ENCODE measurements around the gene TRIM15. TPM values are rescaled to one million over a fixed set of nuclear protein-coding genes. Genes with fewer than 3 reads are reported as not detected.
"Not testable (repeated sequence)": the region's sequence is repeated elsewhere in the genome, so short reads cannot be mapped to it uniquely, and the experiment has no call there.

The TRIM15 gene
- total and polyA plus RNA-seq, 12 donors, result not detected

DNA sequence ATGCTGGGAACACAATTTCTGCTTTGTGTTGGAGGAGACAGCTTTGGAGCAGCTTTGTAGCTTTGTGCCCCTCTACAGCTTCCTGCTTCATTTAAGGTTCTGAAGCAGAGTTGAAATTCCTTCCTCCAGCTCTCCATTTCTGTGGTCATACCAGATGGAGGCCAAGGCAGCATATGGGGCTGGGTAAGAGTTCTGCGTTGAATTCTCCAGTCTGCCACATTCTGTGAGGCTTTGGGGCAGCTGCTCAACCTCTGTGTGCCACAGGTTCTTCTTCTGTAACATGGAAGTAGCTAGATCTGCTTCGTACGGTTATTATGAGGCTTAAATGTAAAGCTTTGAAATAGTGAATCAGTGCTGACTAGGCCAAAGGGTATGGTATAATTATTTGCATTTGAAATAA lies 52.8 kb downstream of the TRIM15 start:
- TF ChIP-seq CTCF (IDR thresholded peaks at IDR 0.05), result no peak
- TF ChIP-seq POLR2A (IDR thresholded peaks at IDR 0.05), result no peak
- no peak for DNase-seq
- no peaks in the 10 kb centered on the region for H3K9me3 ChIP-seq (replicated peaks in 1 of 3)
- no peak overlapping the region for H3K4me3 ChIP-seq
- no peaks in the 10 kb centered on the region for H3K27me3 ChIP-seq
- intact Hi-C loops (cut with DNase I), result no loop called here
- no peaks in the 10 kb centered on the region for H3K36me3 ChIP-seq (replicated peaks in 1 of 2)
- H3K27ac ChIP-seq, result no peak overlapping the region
- peaks cover 14% of the 10 kb centered on the region in 2 donors for H3K4me1 ChIP-seq (replicated peaks in 1 of 2)
- 77 to 87% (median 82%) methylated on average over 3 of the region's 3 CpGs for WGBS, 4 donors

- intact Hi-C loops (cut with DNase I), result no loop called here
- H3K9me3 ChIP-seq (replicated peaks in 1 of 3), result no peaks in the 10 kb centered on the region
- H3K27me3 ChIP-seq, result no peaks in the 10 kb centered on the region
- peak in 6 of 7 donors; percentile 46 to 78 (median 57) for DNase-seq
- H3K27ac ChIP-seq, result no peak overlapping the region
- TF ChIP-seq POLR2A (IDR thresholded peaks at IDR 0.05), result no peak
- peak; percentile 64 to 82 (median 74) for TF ChIP-seq CTCF (IDR thresholded peaks at IDR 0.05)
- H3K4me3 ChIP-seq, result no peak overlapping the region
- no peaks in the 10 kb centered on the region for H3K36me3 ChIP-seq (replicated peaks in 1 of 2)
- no peaks in the 10 kb centered on the region for H3K4me1 ChIP-seq (replicated peaks in 1 of 2)
- 0% methylated on average over 1 of the region's 1 CpG for WGBS, 4 donors
Observed at GRCh38 chr6:30219244-30219643, 55.9 kb downstream of the TRIM15 start.

GRCh38 chr6:30221395-30221794 lies 58.0 kb downstream of the TRIM15 start:
- H3K9me3 ChIP-seq (replicated peaks in 1 of 3); H3K4me3 ChIP-seq; H3K27me3 ChIP-seq; H3K4me1 ChIP-seq (replicated peaks in 1 of 2); H3K27ac ChIP-seq; H3K36me3 ChIP-seq (replicated peaks in 1 of 2); DNase-seq: not testable (repeated sequence)
- intact Hi-C loops (cut with DNase I), result loop anchor here in 1 of 2 donors (10.0 kb wide), 1 partner anchor 173 kb away; no protein-coding TSS in a partner anchor
- 77 to 84% (median 82%) methylated on average over 6 of the region's 6 CpGs for WGBS, 4 donors

GRCh38 chr6:30221956-30222355 lies 58.6 kb downstream of the TRIM15 start:
- 92 to 100% (median 97%) methylated on average over 6 to 23 of the region's 23 CpGs for WGBS, 4 donors
- not testable (repeated sequence) for H3K4me3 ChIP-seq; DNase-seq; H3K27ac ChIP-seq; H3K4me1 ChIP-seq (replicated peaks in 1 of 2); H3K27me3 ChIP-seq; H3K9me3 ChIP-seq (replicated peaks in 1 of 3); H3K36me3 ChIP-seq (replicated peaks in 1 of 2)
- intact Hi-C loops (cut with DNase I), result loop anchor here in 1 of 2 donors (10.0 kb wide), 1 partner anchor 173 kb away; no protein-coding TSS in a partner anchor

Small RNAs within 50 kb of the gene (small RNA-seq; reads per million reads assigned to genes)
- 0 reads per million in 2 donors for gene RF00554

Other genes starting within 250 kb of the TRIM15 start
- gene HLA-A, start 221.0 kb upstream of the TRIM15 start, total RNA-seq, result 1,000 to 10,000 TPM in 7 of 9 donors, 100 to 1,000 TPM in 2; 338 to 2,952 (median 1,253) TPM
- 1,000 to 10,000 TPM in 2 of 3 donors, 100 to 1,000 TPM in 1; 341 to 1,363 (median 1,237) TPM for gene HLA-A, start 221.0 kb upstream of the TRIM15 start, polyA plus RNA-seq
- 10 to 100 TPM in 8 of 9 donors, 1 to 10 TPM in 1; 6.8 to 75.1 (median 32.7) TPM for gene POLR1H, start 102.3 kb upstream of the TRIM15 start, total RNA-seq
- 10 to 100 TPM; 24.7 to 53.8 (median 29.2) TPM for gene POLR1H, start 102.3 kb upstream of the TRIM15 start, polyA plus RNA-seq
- gene PPP1R11, start 96.3 kb upstream of the TRIM15 start, total RNA-seq, result 10 to 100 TPM; 31.2 to 70.7 (median 50.7) TPM
- gene PPP1R11, start 96.3 kb upstream of the TRIM15 start, polyA plus RNA-seq, result 10 to 100 TPM; 34.7 to 97.7 (median 43.4) TPM
- gene RNF39, start 87.8 kb upstream of the TRIM15 start, total RNA-seq, result 1 to 10 TPM in 3 of 9 donors, under 1 TPM in 3, not detected in 3; 0.11 to 1.7 (median 0.96) TPM
- under 1 TPM; 0.17 to 0.51 (median 0.48) TPM for gene RNF39, start 87.8 kb upstream of the TRIM15 start, polyA plus RNA-seq
- gene TRIM31, start 50.5 kb upstream of the TRIM15 start, total RNA-seq, result under 1 TPM in 2 of 9 donors, not detected in 7; 0.19 TPM
- under 1 TPM in 2 of 3 donors, not detected in 1; 0.13 to 0.80 TPM for gene TRIM31, start 50.5 kb upstream of the TRIM15 start, polyA plus RNA-seq
- under 1 TPM in 1 of 9 donors, not detected in 8; 0.11 TPM for gene TRIM40, start 27.4 kb upstream of the TRIM15 start, total RNA-seq
- under 1 TPM in 1 of 3 donors, not detected in 2; 0.16 TPM for gene TRIM40, start 27.4 kb upstream of the TRIM15 start, polyA plus RNA-seq
- under 1 TPM in 1 of 9 donors, not detected in 8; 0.67 TPM for gene TRIM10, start 2.3 kb upstream of the TRIM15 start, total RNA-seq
- not detected for gene TRIM10, start 2.3 kb upstream of the TRIM15 start, polyA plus RNA-seq
- gene TRIM26, start 49.9 kb downstream of the TRIM15 start, total RNA-seq, result 10 to 100 TPM; 18.4 to 49.6 (median 40.5) TPM
- 10 to 100 TPM; 25.8 to 37.3 (median 34.8) TPM for gene TRIM26, start 49.9 kb downstream of the TRIM15 start, polyA plus RNA-seq
- 10 to 100 TPM in 7 of 9 donors, 1 to 10 TPM in 2; 8.1 to 24.3 (median 14.1) TPM for gene TRIM39, start 163.4 kb downstream of the TRIM15 start, total RNA-seq
- 10 to 100 TPM; 12.1 to 17.0 (median 14.6) TPM for gene TRIM39, start 163.4 kb downstream of the TRIM15 start, polyA plus RNA-seq
- 100 to 1,000 TPM in 2 of 9 donors, 10 to 100 TPM in 7; 32.1 to 110 (median 54.9) TPM for gene RPP21, start 181.6 kb downstream of the TRIM15 start, total RNA-seq
- gene RPP21, start 181.6 kb downstream of the TRIM15 start, polyA plus RNA-seq, result 100 to 1,000 TPM in 2 of 3 donors, 10 to 100 TPM in 1; 24.2 to 223 (median 210) TPM

All from adrenal gland (tissue), 12 donors.